ENCODE measurements around the gene ZNRF2. TPM values are rescaled to one million over a fixed set of nuclear protein-coding genes. Genes with fewer than 3 reads are reported as not detected.

Gene ZNRF2
- total and polyA plus RNA-seq, 2 of the 13 experiments (the other 11 are each of a cell fraction or from before 2014, with no cell fraction given) = 3.5 to 7.7 TPM

DNA sequence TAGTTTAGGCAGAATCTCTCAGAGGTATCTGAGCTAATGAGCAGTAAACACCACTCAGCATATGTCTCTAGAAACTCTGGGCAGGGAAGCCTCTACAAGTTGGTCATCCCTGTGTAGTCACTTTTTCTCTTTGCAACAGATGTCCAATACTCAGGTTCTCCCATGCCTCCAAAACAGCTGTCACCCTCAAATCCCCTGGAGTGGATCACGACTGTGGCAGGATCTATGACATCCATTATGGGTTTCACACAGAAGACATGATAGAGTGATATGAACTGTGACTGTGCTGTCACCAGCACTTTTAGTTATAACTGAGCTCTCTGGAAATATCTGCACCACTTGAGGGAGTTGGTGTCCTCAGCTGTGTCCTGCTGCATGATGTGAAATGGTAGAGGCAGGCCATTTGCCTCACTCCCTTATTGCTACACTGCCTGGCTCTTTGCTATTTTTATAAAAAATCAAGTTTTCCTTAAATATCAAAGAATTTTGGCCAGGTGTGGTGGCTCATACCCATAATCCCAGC, 24.1 kb upstream of the ZNRF2 start (continued):
- TF ChIP-seq ZNF749 (CRISPR knock-in tag; IDR thresholded peaks at IDR 0.05; ENCODE audit: borderline replicate concordance) = no peak
- no peak for TF ChIP-seq SPEN (CRISPR knock-in tag; IDR thresholded peaks at IDR 0.05; ENCODE audit: low read depth)
- TF ChIP-seq ZFY (CRISPR knock-in tag; IDR thresholded peaks at IDR 0.05) = no peak
- TF ChIP-seq SMAD3 (CRISPR knock-in tag; IDR thresholded peaks at IDR 0.05) = no peak
- TF ChIP-seq ZBTB20 (CRISPR knock-in tag; IDR thresholded peaks at IDR 0.05; ENCODE audit: borderline replicate concordance, low read depth) = no peak

DNA sequence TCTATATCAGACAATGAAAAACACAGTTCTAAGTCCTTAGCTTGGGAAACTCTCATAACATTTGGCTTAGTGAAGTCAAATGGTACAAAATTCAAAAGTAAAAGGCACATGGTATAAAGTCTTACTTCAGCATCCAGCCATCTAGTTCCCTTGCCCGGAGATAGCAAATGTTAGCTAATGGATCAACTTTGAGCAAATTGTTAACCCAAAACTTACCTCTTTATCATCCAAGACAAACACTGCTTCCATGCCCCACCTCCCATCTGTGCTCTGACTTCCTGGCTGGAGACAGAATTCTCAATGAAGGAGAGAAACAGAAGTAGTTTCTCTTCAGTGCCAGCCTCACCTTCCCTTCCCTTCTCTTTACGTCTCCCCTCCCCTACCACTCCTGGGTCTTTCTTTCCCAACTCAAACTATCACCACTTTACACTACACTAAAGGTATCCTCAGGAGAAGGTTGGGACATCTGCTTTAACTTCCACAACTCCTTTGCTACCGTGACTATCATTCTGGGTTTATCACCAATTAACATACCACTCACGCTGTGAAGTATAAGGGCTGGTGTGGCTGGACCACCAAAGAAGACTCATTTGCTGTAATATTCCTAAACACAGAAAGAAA, 21.2 kb upstream of the ZNRF2 start:
- CTCF ChIA-PET (ENCODE audit: low intra/inter-chr PET ratio, low total read pairs) = no interaction called here
- Histone ChIP-seq H3K4me3 (replicated peaks in 1 of 3; ENCODE audit: insufficient read depth in 1 of 3, low read depth in 2 of 3, low read length in 3 of 3) (peak overlapping the region; percentile 31 to 42 (median 40); a peak in 5 of 6 replicates), H3K27me3 (ENCODE audit: control insufficient read depth in 1 of 2, insufficient read depth in 2 of 2, low read length in 2 of 2) (no peaks in the 10 kb centered on the region), H3K4me1 (ENCODE audit: insufficient read depth, low read length) (peaks cover 56% of the 10 kb centered on the region), H3K79me2 (ENCODE audit: insufficient read depth, low read length) (no peaks in the 10 kb centered on the region), H3K9me3 (ENCODE audit: low read length) (no peaks in the 10 kb centered on the region), H3K27ac (ENCODE audit: extremely low read length, insufficient read depth, low read length) (peak overlapping the region; percentile 41), H3K36me3 (replicated peaks in 1 of 2; ENCODE audit: control insufficient read depth in 1 of 2, insufficient read depth in 2 of 2, low read length in 2 of 2) (no peaks in the 10 kb centered on the region), H3K9ac (ENCODE audit: insufficient read depth, low read depth, low read length) (no peak overlapping the region; the same call in 1 of the 2 replicates), H2AFZ (ENCODE audit: low read length) (peak overlapping the region; percentile 79), H4K20me1 (ENCODE audit: insufficient read depth, low read length) (no peaks in the 10 kb centered on the region), H3K4me2 (ENCODE audit: low read depth, low read length) (peak overlapping the region; percentile 70)
- 14% methylated on average over 4 of the region's 4 CpGs for WGBS (ENCODE audit: low lambda C conversion rate)
- intact Hi-C loops (cut with micrococcal nuclease; ENCODE audit: unreplicated experiment) = loop anchor here (1.0 kb wide), 1 partner anchor 8 kb away; no protein-coding TSS in a partner anchor
- peak; percentile 65 for DNase-seq (ENCODE audit: low spot score)
- peak; percentile 90 for ATAC-seq
- POLR2A ChIA-PET = interaction anchor here (1.7 to 3.0 kb wide), 2 partner anchors 8 to 86 kb away, joined by 3 to 7 read pairs; no protein-coding TSS in a partner anchor
- in situ Hi-C loops (cut with HindIII; ENCODE audit: extremely low pct_ligation_motif_present, low pct_unique_long_range_greater_than_20kb) = no loop called here
- BruUV-seq (replicated peaks) = no TSS peak
- FAIRE-seq = peak; percentile 99
- peak; percentile 30; the same call in 1 of the 2 replicates for TF ChIP-seq CREM (IDR thresholded peaks at IDR 0.05)
- TF ChIP-seq CREM (CRISPR knock-in tag; IDR thresholded peaks at IDR 0.05) = no peak
- peak; percentile 44; the same call in 1 of the 2 replicates for TF ChIP-seq ZNF292 (CRISPR knock-in tag; IDR thresholded peaks at IDR 0.05; ENCODE audit: borderline replicate concordance, low read depth)
- TF ChIP-seq TAF1 (CRISPR knock-in tag; IDR thresholded peaks at IDR 0.05) = peak; percentile 23; the same call in 1 of the 2 replicates
- no peak for TF ChIP-seq STAG1 (CRISPR knock-in tag; IDR thresholded peaks at IDR 0.05)
- no peak for TF ChIP-seq FOXP1 (IDR thresholded peaks at IDR 0.05)
- TF ChIP-seq FOXP1 (CRISPR knock-in tag; IDR thresholded peaks at IDR 0.05) = peak; percentile 35; the same call in 1 of the 2 replicates
- peak; percentile 40 for TF ChIP-seq MED8 (CRISPR knock-in tag; IDR thresholded peaks at IDR 0.05; ENCODE audit: insufficient replicate concordance)
- no peak for TF ChIP-seq SOX6 (IDR thresholded peaks at IDR 0.05)
- peak; percentile 21; the same call in 1 of the 2 replicates for TF ChIP-seq SOX6 (CRISPR knock-in tag; IDR thresholded peaks at IDR 0.05)
- TF ChIP-seq ETV5 (CRISPR knock-in tag; IDR thresholded peaks at IDR 0.05; ENCODE audit: borderline replicate concordance) = peak; percentile 23; the same call in 1 of the 2 replicates
- TF ChIP-seq TBL1XR1 (IDR thresholded peaks at IDR 0.05; ENCODE audit: borderline replicate concordance, low read length, partially characterized antibody) = no peak
- no peak for TF ChIP-seq FOXA1 (IDR thresholded peaks at IDR 0.05)
- peak; percentile 59 for TF ChIP-seq FOXA1 (CRISPR knock-in tag; IDR thresholded peaks at IDR 0.05)
- TF ChIP-seq KAT2B (IDR thresholded peaks at IDR 0.05; ENCODE audit: borderline replicate concordance, low read depth, low read length) = no peak
- peak; percentile 45; the same call in 1 of the 2 replicates for TF ChIP-seq POLR2G (IDR thresholded peaks at IDR 0.05; ENCODE audit: low read depth, low read length)
- TF ChIP-seq, protein P1, sequence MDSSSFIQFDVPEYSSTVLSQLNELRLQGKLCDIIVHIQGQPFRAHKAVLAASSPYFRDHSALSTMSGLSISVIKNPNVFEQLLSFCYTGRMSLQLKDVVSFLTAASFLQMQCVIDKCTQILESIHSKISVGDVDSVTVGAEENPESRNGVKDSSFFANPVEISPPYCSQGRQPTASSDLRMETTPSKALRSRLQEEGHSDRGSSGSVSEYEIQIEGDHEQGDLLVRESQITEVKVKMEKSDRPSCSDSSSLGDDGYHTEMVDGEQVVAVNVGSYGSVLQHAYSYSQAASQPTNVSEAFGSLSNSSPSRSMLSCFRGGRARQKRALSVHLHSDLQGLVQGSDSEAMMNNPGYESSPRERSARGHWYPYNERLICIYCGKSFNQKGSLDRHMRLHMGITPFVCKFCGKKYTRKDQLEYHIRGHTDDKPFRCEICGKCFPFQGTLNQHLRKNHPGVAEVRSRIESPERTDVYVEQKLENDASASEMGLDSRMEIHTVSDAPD (CRISPR knock-in tag; IDR thresholded peaks at IDR 0.05) = peak; percentile 35; the same call in 1 of the 2 replicates
- TF ChIP-seq ZSCAN29 (CRISPR knock-in tag; conservative IDR thresholded peaks at IDR 0.05) = peak; percentile 34; the same call in 1 of the 2 replicates

All from HepG2 (cell line).